ENCODE data around the gene TRAK1.
"Not testable (repeated sequence)": the region's sequence is repeated elsewhere in the genome, so short reads cannot be mapped to it uniquely, and the experiment has no call there.

Gene TRAK1

DNA sequence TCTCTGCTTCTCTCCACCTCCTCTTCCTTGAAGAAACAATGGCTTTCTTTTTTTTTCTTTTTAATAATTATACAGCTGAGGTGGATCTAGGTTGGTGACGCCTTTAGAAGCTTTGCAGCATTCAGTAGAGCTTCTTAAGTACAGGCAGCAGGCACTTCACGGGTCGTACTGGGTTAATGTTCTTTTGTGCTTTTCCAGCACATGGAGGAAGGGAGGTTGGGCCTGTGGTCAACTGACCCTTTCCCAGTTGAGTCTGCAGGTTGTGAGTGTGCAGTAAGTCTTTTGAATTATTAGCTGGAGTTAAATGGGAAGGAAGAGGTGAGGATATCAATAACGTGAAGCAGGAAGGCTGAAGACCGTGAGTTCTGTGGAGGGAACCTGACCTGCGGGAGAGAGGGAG lies 7.0 kb downstream of the TRAK1 start:
- no peak for DNase-seq (ENCODE audit: low read depth)

DNA sequence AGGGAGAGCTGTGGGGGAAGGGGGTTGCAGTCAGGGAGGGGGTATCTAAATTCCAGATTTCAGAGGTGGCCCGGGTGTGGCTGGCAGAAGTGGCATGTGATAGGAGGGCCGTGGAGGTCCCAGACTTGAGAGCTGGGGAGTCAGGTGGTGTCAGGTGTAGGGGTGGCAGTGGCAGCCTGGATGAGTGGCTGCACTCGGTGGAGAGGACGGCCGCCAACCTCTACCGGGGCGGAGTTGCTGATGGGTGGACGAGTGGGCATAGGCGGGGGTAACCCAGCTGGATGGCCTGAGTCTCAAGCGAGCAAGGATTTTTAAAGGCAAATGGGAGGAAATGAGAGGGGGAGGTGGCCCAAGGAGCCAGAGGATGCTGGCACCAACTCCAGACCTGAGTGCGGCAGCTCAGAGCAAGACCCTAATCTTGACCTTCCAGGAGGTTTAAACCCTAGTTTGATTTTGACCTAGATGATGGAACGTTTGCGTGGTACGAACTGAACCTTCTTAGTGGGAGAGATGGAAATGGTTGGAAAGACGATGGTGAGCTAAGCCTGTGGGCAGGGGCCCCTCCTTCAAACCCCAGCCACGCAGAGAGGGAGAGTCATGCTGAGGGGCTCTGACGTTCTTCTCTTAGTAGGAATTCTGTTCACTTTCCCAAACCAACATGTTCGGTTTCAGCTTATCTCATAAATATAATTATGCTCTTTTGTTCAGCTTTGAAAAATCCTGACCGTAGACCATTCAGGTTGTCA lies 8.0 kb downstream of the TRAK1 start:
- no peak for DNase-seq (ENCODE audit: low read depth)

DNA sequence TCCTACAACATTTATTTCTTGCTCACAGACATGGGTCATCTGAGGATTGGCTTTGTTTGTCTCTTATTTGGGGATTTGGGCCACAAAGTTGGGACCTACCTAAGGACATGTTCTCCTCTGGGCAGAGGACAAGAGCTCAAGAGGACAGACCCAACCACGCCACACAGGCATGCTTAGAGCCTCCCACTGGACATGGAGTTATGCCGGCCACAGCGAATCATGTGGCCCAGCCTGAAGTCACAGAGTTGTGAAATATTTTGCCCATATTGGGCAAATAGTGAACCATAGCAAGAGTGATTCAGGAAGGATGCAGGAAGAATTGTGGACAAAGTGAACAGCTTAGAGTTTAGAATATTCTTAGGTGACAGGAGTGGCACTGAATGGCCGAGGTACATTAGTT lies 9.9 kb downstream of the TRAK1 start:
- no peak for DNase-seq (ENCODE audit: low read depth)

DNA sequence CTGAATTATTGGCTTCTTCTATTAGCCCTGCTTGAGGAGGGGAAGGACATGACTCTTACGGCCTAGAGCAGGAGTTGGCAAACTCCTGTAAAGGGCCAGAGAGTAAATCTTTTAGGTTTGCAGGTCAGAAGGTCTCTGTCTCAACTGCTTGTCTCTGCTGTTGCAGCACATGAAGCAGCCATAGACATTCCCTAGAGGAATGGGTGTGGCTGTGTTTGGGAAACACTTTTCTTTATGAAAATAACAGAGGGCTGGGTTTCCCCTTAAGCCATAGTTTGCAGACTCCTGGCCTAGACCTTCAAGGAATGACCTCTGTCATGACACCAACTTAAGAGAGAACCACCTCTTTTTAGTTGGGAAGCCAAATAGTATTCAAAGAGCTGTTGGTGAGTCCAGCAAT lies 10.3 kb downstream of the TRAK1 start:
- no peak for DNase-seq (ENCODE audit: low read depth)

DNA sequence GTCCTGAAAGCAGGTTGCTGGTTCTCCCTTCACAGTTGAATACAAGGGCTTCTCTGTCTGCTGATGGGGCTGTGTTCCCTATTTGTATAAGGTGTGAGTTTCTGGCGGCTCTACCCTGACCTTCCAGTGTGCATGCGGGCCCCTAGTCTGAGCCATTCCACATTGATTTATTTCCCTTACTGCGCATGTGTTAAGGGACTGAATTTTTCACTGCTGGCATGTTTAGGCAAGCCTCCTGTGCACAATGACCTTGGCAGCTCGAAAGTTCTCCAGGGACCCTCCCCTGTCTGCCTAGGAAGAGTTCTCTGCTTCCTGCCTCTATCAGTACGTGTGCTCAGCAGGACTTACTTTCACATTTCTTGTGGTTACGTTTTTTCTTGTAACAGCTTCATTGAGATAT lies 11.4 kb downstream of the TRAK1 start:
- no peak for DNase-seq (ENCODE audit: low read depth)

DNA sequence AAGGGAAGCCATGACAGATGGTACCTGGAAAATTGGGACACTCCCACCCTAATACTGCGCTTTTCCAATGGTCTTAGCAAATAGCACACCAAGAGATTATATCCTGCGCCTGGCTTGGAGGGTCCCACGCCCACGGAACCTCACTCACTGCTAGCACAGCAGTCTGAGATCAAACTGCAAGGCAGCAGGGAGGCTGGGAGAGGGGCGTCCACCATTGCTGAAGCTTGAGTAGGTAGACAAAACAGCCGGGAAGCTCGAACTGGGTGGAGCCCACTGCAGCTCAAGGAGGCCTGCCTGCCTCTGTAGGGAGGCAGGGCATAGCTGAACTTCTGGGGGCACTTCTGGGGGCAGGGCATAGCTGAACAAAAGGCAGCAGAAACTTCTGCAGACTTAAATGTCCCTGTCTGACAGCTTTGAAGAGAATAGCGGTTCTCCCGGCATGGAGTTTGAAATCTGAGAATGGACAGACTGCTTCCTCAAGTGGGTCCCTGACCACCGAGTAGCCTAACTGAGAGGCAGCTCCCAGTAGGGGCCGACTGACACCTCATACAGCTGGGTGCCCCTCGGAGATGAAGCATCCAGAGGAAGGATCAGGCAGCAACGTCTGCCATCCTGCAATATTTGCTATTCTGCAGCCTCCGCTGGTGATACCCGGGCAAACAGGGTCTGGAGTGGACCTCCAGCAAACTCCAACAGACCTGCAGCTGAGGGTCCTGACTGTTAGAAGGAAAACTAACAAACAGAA lies 12.9 kb downstream of the TRAK1 start:
- not testable (repeated sequence) for DNase-seq (ENCODE audit: low read depth)

DNA sequence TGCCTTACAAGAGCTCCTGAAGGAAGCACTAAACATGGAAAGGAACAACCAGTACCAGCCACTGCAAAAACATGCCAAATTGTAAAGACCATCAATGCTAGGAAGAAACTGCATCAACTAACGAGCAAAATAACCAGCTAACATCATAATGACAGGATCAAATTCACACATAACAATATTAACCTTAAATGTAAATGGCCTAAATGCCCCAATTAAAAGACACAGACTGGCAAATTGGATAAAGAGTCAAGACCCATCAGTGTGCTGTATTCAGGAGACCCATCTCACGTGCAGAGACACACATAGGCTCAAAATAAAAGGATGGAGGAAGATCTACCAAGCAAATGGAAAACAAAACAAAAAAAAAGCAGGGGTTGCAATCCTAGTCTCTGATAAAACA lies 14.8 kb downstream of the TRAK1 start:
- DNase-seq (ENCODE audit: low read depth) = not testable (repeated sequence)

DNA sequence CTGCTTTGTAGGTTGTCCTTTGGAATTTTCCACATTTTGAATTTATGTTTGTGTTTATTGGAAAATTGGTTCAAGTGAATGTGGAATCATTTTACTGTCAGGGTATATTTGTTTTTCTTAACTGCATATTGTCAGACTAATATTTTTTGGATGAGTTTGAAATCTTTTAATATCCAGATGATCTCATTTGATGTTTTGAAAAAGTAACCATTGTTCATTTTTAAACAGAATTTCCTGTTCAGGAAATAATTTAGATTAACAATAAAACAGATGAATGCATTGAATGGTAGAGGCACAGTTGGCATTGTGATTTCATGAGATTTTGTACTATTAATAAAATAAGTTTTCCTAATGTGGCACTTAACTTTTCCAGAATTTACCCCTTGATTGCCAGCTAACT lies 15.5 kb downstream of the TRAK1 start:
- no peak for DNase-seq (ENCODE audit: low read depth)

DNA sequence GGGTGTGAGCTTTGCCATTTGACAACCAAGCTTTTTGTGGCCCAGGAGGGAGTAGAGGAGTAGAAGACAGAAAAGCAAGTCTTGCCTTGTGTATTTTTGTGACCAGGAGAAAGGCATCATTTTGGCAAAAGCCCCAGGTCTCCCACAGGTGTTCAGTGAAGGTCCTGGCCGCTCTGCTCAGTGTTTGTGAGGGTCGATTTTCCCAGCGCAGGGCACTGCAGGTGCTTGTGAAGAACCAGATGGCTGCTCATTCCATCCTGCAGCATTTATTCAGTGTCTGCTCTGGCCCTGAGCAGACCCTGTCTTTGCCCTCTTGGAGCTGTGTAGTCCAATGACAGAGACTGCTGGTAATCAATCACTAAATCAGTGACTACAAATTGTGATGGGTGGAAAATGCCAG lies 19.5 kb downstream of the TRAK1 start:
- DNase-seq (ENCODE audit: low read depth) = no peak

DNA sequence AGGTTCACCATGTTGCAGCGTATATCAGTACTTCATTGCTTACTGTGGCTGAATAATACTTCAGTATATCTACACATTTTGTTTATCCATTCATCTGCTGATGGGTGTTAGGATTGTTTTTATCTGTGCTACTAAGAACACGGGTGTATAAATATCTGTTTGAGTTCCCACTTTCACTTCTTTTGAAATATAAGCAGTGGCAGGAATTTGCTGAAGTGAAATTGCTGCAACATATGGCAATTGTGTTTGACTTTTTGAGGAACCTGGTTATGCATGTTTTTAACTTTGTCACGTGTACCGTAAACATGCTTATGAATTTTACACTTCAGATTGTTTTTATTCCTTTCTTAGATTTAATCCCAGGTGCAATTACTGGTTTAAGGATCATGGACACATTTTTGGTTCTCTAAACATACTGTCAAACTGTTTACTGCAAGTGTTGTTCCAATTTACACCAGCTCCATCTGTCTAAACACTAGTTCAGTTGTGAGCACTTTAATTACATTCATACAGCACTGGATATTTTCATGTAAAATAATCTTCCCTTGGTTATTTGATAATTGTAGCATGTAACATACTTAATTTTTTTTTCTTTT lies 23.1 kb downstream of the TRAK1 start:
- no peak for DNase-seq (ENCODE audit: low read depth)

DNA sequence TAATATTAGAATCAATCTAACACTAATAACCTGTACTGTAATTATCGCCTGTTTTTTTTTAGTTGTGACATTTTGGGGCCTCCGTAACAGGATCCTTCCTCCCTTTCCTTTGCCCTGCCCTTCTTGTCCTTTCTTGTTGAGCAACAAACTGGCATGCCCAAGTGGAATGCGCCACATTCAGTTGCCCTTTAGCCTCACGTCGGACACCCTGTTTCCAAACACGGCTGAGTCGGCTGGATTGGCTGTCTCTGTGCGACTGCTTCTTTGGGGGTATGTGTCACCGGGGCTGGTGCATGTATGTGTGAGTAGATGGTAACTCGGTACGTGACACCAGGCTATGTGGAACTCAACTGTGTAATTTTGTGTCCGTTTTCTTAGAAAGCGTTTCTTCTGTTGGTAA lies 24.1 kb downstream of the TRAK1 start:
- no peak for DNase-seq (ENCODE audit: low read depth)

DNA sequence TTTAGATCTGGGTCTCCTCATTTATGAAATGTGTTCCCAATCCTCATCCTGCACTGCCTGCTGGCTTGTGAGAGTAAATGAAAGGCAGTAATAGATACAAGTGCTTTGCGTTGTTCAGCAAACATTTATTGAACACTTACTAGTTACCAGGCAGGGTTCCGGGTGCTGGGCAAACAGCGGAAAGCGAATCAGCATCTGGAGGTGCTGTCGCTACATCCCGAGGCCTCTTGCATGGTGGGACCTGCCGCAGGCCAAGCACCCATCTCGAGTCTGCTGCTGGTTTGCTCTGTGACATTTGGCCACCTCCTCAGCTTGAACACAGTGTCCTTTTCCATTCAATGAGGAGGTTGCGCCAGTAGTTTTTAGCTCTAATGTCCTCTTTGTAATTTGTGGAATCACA lies 24.8 kb downstream of the TRAK1 start:
- no peak for DNase-seq (ENCODE audit: low read depth)

DNA sequence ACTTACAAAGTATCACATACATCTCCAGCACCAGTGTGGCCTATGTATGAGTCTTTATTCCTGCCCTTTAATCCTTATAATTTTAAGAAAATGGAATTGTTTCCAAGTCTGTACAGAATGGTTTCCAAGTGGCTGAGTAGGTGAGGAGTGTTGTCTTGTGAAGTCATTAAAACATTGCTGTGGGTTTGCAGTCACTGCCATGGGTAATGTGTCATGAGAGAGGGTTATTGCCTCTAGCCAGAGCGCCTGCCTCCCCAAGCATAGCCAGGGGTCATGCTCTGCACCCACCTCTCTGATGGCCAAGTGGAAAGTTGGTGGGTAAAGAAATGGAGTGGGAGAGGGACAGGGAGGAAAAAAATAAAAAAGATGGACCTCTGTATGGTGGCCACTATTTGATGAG lies 25.3 kb downstream of the TRAK1 start:
- DNase-seq (ENCODE audit: low read depth) = no peak

DNA sequence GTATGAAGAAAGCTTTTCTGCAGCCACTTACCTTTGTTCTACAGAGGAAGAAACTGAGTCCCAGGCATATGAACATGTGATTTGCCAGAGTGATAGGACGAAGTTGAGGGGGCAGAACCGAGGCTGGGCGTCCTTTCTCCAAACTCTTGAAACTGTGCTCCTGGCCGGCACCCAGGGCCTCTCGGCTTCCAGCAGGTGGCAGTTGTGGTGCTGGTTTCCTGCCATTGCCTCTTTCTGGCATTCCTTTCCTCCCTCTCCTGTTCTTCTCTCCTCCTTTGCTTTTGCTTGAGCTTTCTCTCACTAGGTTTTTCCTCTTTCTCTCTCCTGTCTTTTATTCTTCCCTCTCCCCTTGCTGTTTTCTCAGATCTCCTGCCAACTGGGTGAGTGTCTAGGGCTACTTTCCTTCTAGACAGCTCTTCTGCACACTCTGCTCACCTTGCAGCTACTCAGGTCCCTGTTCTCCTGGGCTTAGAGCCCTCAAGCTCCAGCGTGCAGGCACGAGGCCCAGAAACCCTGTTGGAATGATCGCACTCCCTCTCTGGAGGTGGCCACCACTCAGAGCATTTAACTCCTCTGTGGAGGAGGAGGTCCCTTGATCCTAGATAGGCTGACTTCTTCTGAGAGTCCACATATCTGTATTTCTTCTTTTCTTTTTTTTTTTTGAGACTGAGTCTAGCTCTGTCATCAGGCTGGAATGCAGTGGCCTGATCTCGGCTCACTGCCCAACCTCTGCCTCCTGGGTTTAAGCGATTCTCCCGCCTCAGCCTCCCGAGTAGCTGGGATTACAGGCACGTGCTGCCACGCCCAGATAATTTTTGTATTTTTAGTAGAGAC lies 26.2 kb downstream of the TRAK1 start:
- no peak for DNase-seq (ENCODE audit: low read depth)

DNA sequence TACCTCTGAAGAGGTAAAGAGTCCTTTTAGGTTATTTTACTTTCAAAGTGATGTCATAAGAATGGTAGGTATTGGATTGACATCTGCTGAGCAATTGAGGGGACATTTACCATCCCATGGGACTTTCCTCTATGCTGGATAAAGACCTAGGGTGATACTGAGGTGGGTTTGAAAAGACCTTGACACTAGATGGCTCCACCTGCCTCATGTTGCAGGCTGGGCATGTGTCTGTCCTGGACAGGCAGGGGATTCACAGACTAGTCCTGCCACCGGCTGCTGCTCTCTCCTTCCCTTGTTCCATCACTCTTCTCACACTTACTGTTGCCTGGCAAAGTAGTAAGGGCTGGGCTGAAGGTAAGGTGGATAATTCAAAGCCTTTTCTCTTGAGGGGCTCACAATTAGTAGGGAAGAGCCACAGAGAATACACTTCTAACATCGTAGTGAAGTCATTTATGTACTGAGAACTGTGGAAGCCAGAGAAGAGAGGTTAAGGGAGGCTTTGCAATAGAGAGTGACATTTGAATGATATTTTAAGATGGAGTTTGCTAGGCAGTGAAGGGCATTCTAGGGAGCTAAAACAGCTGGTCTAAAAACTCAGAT lies 27.7 kb downstream of the TRAK1 start:
- no peak for DNase-seq (ENCODE audit: low read depth)

DNA sequence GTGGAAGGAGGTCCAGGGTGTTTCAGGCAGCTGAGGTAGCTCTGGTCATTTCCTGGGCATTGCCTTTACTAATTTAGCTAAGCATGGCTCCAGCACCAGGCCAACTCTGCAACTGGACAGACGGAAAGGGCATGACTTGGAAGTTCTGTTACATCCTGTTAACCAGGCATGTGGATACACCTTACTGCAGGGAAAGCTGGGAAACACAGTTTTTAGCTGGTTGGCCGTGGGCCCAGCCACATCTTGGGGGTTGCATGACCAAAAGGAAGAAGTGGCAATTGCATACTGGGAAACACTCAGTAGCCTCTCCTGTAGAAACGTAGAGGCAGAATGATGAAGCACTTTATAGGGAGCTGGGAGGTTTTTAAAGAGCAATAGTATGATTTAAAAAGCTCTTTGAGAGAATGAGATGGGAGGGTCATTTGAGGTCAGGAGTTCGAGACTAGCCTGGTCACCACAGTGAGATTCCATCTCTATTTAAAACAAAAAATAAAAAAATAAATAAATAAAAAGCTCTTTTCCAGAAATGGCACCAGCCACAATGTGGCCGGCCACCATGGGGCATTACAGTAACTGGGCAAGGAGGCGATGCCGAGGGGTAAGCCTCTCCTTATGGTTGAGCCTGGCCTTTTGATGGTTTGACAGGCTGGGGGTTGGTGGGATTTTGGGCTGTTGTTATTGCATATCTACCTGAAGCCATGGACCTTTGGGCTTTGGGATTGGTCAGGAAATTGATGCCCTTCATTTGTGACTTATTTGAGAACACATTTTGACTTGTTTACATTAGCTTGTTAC lies 28.6 kb downstream of the TRAK1 start:
- DNase-seq (ENCODE audit: low read depth) = no peak

DNA sequence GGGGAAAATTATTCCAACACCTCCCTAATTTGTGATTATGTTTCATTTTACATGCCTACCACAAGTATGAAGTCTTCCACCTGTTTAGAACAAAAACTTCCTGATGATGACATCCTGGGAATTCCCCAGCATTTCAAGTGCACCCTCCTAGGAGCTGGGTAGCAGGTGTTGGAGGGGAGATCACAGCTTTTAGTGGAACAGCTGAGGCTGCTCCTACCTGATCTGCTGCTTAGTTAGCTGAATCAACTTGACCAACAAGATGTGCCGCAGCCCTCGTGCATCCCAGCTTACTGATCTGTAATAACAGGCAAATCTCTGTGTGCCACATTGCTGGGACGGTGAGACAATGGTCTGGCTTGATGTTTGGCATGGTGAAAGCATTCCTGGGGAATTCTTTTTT lies 29.7 kb downstream of the TRAK1 start:
- DNase-seq (ENCODE audit: low read depth) = no peak

DNA sequence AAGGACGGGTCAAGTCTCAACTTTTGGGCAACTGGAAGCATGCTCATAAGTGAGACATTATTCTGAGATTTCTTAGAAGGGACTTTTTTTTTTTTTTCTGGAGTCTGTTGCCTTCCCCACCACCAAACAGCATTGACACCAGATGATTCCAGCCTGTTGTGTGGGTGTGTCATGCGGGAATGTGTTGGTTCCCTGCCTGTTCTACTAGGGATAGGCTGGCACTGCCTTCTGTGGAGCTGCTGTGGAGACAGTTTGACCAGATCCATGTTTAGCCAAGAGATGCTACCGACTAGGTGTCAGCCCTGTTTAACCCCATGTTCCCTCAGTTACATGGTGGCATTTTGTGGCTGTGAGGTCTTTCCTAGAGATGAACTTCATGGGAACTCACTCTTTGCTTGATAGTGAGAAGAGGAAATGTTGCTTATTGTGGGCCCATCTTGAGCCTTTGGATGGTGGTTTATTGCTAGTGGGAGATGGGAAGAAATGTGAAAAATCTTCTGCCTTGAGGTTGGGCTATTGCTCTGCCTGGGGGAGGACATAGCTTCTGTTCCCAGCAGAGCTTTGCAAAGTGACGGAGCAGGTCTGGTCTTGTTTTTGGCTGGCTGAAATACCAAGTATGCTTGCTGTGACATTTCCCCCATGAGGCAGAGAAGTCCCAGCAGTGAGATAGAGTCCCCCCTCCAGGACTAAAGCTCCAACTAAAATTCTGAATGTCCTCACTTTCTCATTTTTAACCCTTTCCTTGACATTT lies 31.3 kb downstream of the TRAK1 start:
- DNase-seq (ENCODE audit: low read depth) = no peak

DNA sequence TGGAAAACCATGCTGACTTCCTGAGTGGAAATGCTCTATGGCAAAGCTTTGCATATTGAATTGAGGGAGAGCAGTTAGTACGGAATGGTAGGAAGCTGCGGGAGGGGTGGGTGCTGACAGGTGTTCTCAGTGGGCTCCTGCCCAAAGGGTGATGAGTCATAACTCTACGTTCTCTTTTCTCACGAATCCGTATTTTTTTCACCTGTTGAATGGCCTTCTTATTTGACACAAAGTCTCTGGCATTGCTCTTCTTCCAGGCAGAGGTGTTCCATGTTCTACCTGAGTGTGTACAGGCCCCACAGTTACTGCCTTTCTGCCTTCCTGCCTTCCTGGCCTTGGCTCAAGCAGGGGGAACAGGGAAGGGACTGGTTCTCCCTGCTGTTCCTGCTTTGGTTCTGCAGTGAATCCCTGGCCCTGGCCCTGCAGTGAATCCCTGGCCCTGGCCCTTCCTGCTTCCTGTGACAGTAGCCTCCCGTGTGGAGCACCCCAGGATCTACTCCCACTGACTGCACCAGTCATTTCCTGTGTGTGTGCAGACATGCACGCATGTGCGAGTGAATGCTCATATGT lies 31.9 kb downstream of the TRAK1 start:
- DNase-seq (ENCODE audit: low read depth) = no peak
